8988T (cell line): Measurements from ENCODE around the gene UBE2L3.

ENCODE experiments used
- DNase-seq: peaks from one replicate; pipeline ENCODE4 v3.0.0; 2011

The UBE2L3 gene

GRCh38 chr22:21650823-21651520 lies 83.5 kb downstream of the UBE2L3 start:
- DNase-seq, result no peak

DNA sequence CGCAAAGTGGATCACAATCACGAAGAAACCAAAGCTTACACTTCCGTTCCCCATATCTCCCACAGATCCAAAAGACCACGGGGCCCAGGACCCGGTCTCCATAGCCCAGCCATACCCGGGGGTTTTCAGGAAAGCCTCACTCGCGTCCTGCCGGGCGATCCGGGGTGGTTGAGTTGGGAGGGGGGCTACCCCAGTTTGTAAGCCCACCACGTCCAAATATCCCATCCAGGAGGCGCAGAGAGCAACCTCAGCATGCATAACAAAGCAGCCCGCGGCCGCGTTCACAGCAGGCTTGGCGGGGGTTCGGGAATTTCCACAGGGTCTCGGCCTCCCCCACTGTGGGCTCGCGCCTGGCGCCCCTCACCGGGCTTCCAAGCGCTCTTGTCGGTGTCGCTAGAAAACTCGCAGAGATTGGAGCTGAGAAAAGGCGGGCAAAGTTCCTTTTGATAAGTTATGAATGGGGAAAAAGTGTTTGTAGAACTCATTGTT lies 84.1 kb downstream of the UBE2L3 start:
- no peak for DNase-seq

- no peak for DNase-seq
Observed at GRCh38 chr22:21652010-21652546, 84.6 kb downstream of the UBE2L3 start.

GRCh38 chr22:21652547-21653545 lies 85.3 kb downstream of the UBE2L3 start:
- DNase-seq, result no peak

DNA sequence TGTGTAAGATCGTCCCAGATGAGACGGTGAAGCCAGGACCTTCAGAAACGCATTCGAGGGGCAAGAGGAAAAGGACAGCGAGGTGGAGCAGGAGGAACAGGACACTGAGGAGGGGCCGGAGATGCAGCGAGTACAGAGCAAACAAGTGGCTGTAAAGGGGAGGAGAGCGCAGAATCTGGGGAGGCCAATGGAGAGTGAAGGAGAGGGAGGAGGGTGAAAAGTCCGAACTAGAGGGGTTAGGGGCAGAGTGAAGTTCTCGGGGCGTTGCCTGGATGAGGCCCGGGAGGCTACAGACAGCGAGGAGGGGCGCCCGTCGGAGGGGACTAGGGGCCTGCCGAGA lies 89.5 kb downstream of the UBE2L3 start:
- no peak for DNase-seq

DNA sequence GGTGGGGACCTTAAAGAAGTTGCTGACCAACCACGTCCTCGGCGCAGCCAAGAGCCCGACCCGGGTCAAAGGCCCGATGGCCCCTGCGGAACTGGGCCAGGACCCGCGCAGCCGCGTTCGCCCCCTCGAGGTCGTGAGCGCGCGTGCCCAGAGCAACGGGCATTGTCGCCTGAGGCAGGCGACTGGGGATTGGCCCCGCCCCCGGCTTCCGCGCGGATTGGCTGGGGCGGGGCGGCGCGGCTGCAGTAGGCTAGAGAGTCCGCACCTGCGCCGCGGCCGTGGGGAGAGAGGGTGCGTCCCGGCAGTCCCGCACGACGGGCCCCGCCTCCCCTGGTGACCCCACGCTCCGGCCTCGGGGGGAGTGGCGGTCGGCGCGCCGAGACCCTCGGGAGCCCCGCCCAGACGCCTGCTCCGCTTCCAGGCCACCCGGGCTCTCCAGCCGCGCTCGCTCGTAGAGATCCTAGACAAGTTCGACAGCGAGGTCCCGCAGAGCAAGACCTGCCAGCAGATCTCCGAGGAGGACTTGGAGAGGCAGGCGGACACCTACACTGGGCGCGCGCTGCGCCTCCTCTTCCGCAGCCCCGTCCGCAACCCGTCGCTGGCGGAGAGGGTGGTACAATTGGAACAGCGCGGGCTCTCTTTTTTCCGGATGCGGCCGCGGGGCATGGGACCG lies 90.0 kb downstream of the UBE2L3 start:
- peak; percentile 96 for DNase-seq

GRCh38 chr22:21659864-21660525 lies 92.5 kb downstream of the UBE2L3 start:
- no peak for DNase-seq

DNA sequence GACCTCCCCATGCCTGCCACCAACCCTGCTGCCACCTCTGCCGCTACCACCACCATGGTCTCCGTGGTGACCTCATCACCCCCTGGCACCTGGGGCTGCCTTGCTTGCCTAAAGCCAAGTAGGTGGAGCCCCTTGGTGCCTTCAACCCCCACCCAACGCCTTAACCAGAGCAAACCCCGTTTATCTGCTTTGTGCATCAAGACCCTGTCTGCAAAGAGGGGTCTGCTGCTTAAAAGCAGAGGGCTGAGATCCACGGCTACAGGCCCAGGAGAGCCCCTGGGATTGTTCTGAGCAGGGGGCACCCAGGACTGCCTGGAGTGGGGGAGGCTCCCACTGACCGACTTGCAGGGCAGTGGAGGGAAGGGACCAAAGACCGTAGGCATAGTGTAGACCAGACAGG lies 93.4 kb downstream of the UBE2L3 start:
- no peak for DNase-seq

DNA sequence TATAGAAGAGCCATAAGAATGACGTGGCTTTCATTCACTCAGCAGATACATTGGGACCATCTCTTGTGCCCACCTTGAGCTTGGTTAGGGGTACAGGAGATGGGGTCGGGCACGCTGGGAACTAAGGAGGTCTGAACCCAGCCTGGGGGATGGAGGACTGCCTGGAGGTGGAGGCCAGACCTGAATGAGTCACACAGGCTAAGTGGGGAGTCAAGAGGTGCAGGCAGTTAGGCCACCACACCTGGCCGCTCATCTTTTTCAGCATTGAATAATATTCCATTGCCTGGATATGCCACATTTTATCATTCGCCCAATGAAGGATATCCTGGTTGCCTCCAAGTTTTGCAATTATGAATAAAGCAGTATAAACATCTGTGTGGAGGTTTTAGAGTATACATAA lies 94.5 kb downstream of the UBE2L3 start:
- DNase-seq, result no peak

GRCh38 chr22:21663738-21664137 lies 96.2 kb downstream of the UBE2L3 start:
- no peak for DNase-seq

DNA sequence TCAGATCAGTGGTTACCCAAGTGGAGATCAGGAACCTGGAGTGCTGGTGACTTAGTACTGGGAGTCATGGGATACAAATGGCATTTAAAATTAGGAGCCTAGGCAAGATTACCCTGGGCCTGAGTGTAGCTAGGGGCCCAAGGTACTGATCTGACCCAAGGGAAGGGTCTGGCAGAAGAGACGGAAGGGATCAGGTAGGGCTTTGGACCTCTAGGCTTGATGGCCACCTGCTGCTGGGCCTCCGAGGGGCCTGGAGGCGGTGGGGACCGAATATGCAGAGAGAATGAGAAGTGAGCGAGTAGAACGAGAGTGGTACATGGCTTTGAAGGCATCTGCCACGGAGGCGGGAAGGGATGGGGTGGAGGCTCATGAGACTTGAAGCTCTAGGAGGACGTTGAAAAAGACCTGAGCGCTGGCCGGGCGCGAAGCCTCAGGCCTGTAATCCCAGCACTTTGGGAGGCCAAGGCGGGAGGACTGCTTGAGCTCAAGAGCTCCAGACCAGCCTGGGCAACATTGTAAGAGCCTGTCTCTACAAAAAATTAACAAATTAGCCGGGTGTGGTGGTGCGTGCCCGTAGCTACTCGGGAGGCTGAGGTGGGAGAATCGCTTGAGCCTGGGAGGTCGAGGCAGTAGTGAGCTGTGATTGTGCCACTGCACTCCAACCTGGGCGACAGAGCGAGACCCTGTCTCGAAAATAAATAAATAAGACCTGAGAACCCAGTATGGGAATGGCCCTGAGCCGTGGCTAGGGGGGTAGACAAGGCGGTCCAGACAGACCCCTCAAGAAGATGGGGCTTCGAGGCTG lies 97.7 kb downstream of the UBE2L3 start:
- DNase-seq, result no peak

DNA sequence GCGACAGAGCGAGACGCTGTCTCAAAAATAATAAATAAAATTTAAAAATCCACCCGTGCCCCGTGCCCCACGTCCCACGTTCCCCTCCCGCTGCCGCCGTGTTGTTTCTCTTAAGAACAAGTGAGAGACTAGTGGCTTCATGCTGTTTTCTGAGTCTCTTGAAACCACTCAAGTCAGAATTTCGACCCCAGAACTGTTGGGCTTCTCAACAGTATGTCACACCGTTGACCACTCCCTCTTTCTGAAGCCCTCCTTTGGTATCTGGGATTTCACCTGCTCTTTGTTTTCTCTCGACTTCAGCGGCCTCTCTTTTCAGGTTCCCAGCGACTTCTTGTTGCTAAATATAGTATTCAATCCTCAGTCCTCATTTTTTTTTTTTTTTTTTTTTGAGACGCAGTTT lies 99.3 kb downstream of the UBE2L3 start:
- no peak for DNase-seq

DNA sequence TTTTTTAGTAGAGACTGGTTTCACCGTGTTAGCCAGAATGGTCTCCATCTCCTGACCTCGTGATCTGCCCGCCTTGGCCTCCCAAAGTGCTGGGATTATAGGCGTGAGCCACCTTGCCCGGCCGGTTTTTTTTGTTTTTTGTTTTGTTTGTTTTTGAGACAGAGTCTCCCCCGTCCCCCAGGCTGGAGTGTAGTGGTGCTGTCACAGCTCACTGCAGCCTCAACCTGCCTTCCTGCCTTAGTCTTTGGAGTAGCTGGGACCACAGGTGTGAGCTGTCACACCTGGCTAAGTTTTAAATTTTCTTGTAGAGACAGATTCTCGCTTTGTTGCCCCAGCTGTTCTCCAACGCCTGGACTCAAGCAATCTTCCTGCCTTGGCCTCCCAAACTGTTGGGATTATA lies 101.5 kb downstream of the UBE2L3 start:
- no peak for DNase-seq

DNA sequence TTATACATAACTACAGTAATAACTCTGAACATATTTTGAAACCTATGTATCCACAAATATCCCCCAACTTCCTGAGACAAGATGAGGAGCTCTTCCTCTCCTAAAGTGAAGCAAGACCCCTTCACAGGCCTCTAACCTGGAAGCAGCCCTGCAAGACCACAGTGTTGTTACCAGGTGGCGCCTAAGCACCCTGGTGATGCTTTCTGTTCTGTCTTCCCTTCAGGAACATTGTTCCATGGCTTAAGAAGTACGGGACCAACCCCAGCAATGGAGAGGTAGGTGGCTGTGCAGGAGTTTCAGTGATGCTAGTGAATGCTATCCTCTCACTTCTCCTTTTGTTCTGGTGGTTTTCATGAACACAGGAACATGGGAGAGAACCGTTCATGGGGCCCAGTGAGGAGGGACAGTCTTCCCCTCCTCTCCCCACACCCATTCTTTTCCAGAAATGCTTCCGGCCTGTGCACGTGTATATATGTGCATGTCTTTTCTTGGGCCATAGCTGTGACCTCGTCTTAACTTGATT lies 104.7 kb downstream of the UBE2L3 start:
- no peak for DNase-seq
